Kidney epithelial cell (primary cell): ENCODE measurements around the gene CAPG. TPM values are rescaled to one million over a fixed set of nuclear protein-coding genes. Genes with fewer than 3 reads are reported as not detected.
"Not testable (repeated sequence)": the region's sequence is repeated elsewhere in the genome, so short reads cannot be mapped to it uniquely, and the experiment has no call there.

ENCODE experiments used
- DNase-seq: peaks from one replicate; pipeline ENCODE4 v3.0.0-alpha.2; 2010; ENCODE audit warnings: low read depth
- H3K27me3 ChIP-seq: 2 replicates; pipeline ENCODE4 v1.6.0; 2011; ENCODE audit warnings: low read length; ENCODE audit not compliant: control insufficient read depth, insufficient read depth
- H3K36me3 ChIP-seq: 2 replicates; pipeline ENCODE4 v1.5.1; 2011; ENCODE audit warnings: low read length; ENCODE audit not compliant: control insufficient read depth, insufficient read depth
- H3K4me3 ChIP-seq: 2 replicates; pipeline ENCODE4 v1.5.1; 2011; ENCODE audit warnings: low read depth, mild to moderate bottlenecking, control low read depth, low read length
- total RNA-seq: library from RNA; depleted of rRNA; stranded (reverse); fragments of >200 nt; gene quantifications from 2 replicates; pipeline ENCODE4 v1.2.3, GENCODE V29; 2015
- TF ChIP-seq, protein P1 (sequence below): IDR thresholded peaks from 2 replicates; pipeline ENCODE4 v1.5.1; 2011; ENCODE audit warnings: mild to moderate bottlenecking, moderate library complexity, low read length, control low read depth, inconsistent platforms; ENCODE audit not compliant: insufficient read depth, poor library complexity, severe bottlenecking

CAPG gene
- total RNA-seq, 1 donor from 2014 or later: 284 TPM

DNA sequence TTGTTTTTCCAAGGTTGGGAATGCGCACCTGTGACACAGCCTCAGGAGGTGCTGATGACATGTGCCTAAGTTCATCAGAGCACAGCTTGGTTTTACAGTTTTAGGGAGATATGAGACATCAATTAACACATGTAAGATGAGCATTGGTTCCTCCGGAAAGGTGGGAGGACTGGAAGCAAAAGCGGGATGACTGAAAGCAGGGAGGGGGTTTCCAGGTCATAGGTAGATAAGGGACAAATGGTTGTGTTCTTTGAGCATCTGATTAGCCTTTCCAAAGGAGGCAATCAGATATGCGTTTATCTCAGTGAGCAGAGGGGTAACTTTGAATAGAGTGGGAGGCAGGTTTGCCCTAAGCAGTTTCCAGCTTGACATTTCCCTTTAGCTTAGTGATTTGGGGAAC, 26.3 kb downstream of the CAPG start:
- TF ChIP-seq, protein P1, sequence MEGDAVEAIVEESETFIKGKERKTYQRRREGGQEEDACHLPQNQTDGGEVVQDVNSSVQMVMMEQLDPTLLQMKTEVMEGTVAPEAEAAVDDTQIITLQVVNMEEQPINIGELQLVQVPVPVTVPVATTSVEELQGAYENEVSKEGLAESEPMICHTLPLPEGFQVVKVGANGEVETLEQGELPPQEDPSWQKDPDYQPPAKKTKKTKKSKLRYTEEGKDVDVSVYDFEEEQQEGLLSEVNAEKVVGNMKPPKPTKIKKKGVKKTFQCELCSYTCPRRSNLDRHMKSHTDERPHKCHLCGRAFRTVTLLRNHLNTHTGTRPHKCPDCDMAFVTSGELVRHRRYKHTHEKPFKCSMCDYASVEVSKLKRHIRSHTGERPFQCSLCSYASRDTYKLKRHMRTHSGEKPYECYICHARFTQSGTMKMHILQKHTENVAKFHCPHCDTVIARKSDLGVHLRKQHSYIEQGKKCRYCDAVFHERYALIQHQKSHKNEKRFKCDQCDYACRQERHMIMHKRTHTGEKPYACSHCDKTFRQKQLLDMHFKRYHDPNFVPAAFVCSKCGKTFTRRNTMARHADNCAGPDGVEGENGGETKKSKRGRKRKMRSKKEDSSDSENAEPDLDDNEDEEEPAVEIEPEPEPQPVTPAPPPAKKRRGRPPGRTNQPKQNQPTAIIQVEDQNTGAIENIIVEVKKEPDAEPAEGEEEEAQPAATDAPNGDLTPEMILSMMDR: no peak
- DNase-seq: no peak
- Histone ChIP-seq H3K27me3 (no peaks in the 10 kb centered on the region), H3K36me3 (no peaks in the 10 kb centered on the region), H3K4me3 (no peak overlapping the region)

DNA sequence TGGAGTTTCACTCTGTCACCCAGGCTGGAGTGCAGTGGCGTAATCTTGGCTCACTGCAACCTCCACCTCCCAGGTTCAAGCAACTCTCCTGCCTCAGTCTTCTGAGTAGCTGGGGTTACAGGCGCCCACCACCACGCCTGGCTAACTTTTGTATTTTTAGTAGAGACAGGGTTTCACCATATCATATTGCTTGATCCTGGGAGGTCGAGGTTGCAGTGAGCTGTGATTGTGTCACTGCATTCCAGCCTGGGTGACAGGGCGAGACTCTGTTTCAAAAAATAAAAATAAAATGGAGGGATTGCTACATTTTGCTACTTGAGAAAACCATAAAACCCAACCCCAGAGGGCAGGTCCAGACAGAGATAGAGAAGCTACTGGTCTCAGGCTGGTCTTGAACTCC, 27.0 kb downstream of the CAPG start:
- H3K36me3 ChIP-seq, DNase-seq, H3K27me3 ChIP-seq, H3K4me3 ChIP-seq: not testable (repeated sequence)

DNA sequence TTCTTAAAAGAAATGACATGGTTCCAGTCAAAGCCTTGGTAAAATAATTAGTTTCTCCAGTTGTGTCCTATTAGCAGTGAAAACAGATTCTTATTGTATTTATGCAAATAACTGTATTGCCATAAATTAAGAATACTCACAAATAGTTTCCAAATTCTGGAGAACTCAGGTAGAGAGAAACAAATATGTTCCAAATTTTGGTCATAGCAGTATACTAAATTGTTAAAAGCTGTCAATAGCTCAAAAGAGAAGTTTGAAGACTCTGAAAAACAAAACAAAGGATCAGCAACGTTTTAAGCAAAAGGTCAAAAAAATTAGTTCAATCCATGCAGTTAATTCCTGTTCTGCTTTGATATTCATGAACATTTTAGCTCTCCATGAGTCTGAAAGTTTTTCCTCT, 30.1 kb downstream of the CAPG start:
- TF ChIP-seq, protein P1: no peak
- Histone ChIP-seq H3K27me3 (no peaks in the 10 kb centered on the region), H3K36me3 (no peaks in the 10 kb centered on the region), H3K4me3 (no peak overlapping the region)
- DNase-seq: no peak

DNA sequence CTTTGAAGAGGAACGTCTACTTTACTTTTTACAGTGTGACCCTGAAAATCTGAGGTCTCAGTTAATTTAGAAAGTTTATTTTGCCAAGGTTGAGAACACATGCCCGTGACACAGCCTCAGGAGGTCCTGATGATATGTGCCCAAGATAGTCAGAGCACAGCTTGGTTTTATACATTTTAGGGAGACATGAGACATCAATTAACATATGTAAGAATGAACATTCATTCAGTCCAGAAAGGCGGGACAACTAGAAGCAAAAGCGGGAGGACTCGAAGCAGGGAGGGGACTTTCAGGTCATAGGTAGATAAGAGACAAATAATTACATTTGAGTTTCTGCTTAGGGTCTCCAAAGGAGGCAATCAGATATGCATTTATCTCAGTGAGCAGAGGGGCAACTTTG, 31.9 kb downstream of the CAPG start:
- Histone ChIP-seq H3K27me3 (no peaks in the 10 kb centered on the region), H3K36me3 (no peaks in the 10 kb centered on the region), H3K4me3 (no peak overlapping the region)
- no peak for DNase-seq
- TF ChIP-seq, protein P1: no peak

DNA sequence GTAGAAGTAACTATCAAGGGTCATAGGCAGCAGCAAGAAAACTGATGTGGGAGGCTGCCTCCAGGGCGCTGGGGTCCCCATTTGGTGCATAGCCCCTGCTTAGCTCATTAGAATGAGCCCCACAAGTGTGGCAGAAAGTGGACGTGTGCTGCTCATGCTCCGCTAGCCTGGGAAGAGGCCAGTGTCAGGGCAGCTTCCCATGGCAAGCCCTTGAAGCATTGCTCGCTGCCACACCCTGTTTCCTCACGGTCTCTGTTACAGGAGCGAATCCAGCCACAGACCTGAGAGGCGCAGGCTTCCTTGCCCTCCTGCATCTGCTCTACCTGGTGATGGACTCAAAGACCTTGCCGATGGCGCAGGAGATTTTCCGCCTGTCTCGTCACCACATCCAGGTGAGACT, 33.1 kb downstream of the CAPG start:
- Histone ChIP-seq H3K36me3 (no peaks in the 10 kb centered on the region), H3K4me3 (no peak overlapping the region), H3K27me3 (no peaks in the 10 kb centered on the region)
- TF ChIP-seq, protein P1: no peak
- no peak for DNase-seq

DNA sequence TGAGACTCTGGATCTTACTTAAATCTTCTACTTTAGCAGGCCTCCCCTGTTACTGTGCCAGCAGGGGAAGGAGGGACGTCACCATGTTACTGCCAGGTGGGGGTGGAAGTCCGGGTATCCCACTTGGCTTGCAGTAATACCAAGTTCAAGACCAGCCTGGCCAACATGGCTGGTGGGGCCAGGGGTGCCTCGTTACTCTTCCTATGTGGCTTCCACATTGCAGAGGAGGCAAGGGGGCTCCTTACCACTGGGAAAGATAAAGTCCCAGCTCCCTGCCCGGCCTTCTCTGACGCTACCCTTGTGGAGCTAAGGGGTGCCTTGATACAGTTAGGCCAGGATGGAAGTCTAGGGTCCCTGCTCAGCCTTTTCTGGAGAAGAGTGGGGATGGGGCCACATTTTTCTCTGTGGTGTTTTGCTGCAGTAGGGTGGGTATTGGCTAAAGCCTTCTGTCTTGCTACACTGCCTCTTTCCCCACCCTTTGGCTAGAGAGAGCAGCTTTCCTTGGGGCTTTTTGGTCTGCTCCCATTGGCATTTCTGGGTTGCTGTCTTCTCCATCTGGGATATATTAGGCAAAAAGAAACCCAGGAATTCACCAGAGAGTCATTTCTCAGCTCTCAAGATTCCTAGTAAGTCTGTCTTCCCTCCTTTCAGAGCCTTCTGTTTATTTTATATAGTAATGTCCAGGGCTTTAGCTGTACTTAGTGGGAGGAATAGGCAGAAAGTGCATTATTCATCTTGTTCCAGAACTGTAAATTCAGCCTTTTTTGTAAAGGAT, 33.7 kb downstream of the CAPG start:
- DNase-seq: no peak
- no peaks in the 10 kb centered on the region for H3K36me3 ChIP-seq
- H3K27me3 ChIP-seq: no peaks in the 10 kb centered on the region

More for the DNA sequence above, 33.7 kb downstream of the CAPG start:
- H3K4me3 ChIP-seq: no peak overlapping the region
- TF ChIP-seq, protein P1: no peak
